Nephron progenitor cell (in vitro differentiated cells): ENCODE results near the gene EPS15.
A peak's percentile ranks its signal among the peaks of the same experiment; 100 is the strongest.

Experiments
- DNase-seq: peaks from one replicate; pipeline ENCODE4 v3.0.0; 2021
- H3K27ac Mint-ChIP-seq: 2 replicates; pipeline ENCODE4 v1.8.0; 2021; ENCODE audit warnings: mild to moderate bottlenecking, moderate library complexity, mixed read lengths
- H3K27me3 Mint-ChIP-seq: 2 replicates; pipeline ENCODE4 v1.8.0; 2021; ENCODE audit warnings: mild to moderate bottlenecking, low read depth, mixed read lengths; ENCODE audit not compliant: poor library complexity
- H3K36me3 Mint-ChIP-seq: 2 replicates; pipeline ENCODE4 v1.8.0; 2021; ENCODE audit warnings: low read depth, mixed read lengths
- H3K4me1 Mint-ChIP-seq: 2 replicates; pipeline ENCODE4 v1.8.0; 2021; ENCODE audit warnings: mixed read lengths
- H3K4me3 Mint-ChIP-seq: 2 replicates; pipeline ENCODE4 v1.8.0; 2021; ENCODE audit warnings: mild to moderate bottlenecking, moderate library complexity, mixed read lengths
- H3K9me3 Mint-ChIP-seq: 2 replicates; pipeline ENCODE4 v1.8.0; 2021; ENCODE audit warnings: mild to moderate bottlenecking, moderate library complexity, mixed read lengths
- CTCF ChIP-seq: fragments of 200-600 bp; sonication (generic); IDR thresholded peaks from 2 replicates; pipeline ENCODE4 v1.5.0; 2021; ENCODE audit warnings: antibody characterized with exemption

Gene EPS15

GRCh38 chr1:51346086-51346942, 172.8 kb downstream of the EPS15 start:
- Mint-ChIP-seq H3K27ac (no peak overlapping the region), H3K9me3 (no peaks in the 10 kb centered on the region), H3K27me3 (peaks cover 63% of the 10 kb centered on the region), H3K4me1 (no peaks in the 10 kb centered on the region), H3K36me3 (no peaks in the 10 kb centered on the region), H3K4me3 (no peak overlapping the region)
- TF ChIP-seq CTCF, result no peak
- DNase-seq, result no peak

DNA sequence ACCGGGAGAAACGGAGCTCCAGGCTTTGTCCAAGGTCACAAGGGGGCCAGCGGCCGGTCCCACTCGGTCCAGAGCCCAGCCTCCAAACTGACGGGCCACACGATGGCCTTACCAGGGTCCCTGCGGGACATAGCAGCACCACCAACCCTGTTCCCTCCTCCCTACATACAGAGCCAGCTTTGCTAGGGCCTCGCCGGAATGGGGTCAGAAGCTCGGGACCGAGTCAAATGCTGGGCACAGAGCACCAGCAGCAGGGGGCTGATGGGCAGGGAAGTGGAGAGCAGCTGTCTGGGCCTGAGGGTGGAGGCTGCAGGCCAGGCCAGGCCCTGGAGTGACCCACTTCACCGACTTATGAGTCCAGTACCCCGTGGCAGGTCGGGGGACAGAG, 173.8 kb downstream of the EPS15 start:
- H3K36me3 Mint-ChIP-seq, result no peaks in the 10 kb centered on the region
- H3K27ac Mint-ChIP-seq, result no peak overlapping the region
- H3K4me3 Mint-ChIP-seq, result no peak overlapping the region
- H3K4me1 Mint-ChIP-seq, result no peaks in the 10 kb centered on the region
- DNase-seq, result no peak
- TF ChIP-seq CTCF, result no peak
- H3K27me3 Mint-ChIP-seq, result peaks cover 65% of the 10 kb centered on the region
- no peaks in the 10 kb centered on the region for H3K9me3 Mint-ChIP-seq

DNA sequence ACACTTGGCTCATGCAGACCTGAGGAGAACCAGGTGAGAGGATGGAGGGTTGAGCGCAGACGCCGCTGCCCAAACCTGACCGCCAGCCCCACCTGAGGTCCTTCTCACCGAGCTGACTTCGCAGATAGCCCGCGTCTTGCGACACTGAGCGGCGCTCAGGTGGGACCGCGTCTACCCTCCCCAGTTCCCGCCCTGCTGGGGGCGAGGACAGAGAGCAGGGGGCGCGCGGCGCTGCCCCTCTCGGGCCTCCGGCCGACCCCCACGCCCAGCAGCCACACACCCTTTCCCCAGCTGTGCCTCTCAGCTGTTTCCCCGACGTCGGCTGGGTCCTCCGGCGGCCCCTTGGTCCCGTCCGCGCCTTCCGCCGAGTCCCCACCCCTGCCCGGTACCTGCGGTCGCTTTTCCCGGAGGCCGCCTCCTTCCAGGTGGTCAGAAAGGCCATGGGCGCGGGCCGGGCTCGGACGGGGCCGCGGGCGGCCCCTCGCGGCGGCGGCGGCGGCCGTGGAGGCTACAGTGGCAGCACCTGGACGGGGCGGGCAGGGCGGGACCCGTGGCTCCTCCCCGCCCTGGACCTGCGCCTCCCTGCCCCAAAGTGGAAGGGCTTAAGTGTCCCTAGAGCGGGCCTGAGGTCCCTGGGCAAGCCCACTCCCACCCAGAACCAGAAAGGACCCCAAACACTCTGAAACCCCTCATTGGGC, 174.3 kb downstream of the EPS15 start:
- Mint-ChIP-seq H3K36me3 (no peaks in the 10 kb centered on the region), H3K9me3 (no peaks in the 10 kb centered on the region), H3K4me1 (no peaks in the 10 kb centered on the region), H3K4me3 (no peak overlapping the region), H3K27me3 (peaks cover 65% of the 10 kb centered on the region), H3K27ac (no peak overlapping the region)
- no peak for TF ChIP-seq CTCF
- DNase-seq, result peak; percentile 54

DNA sequence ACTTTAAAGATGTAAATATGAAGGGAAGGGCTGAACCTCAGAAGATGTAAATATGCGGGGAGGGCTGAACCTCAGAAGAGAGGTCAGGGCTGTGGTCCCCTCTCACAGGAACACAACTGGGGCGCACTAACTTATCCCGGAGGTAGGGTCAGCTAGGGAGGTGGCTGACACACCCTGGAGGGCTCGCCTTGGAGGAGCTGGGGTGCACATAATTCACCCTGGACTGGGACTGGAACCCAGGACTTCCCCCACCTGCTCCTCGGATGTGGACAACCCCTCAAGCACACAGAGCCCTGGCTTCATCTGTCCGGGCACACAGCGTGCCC, 174.8 kb downstream of the EPS15 start:
- no peaks in the 10 kb centered on the region for H3K36me3 Mint-ChIP-seq
- no peak for TF ChIP-seq CTCF
- H3K9me3 Mint-ChIP-seq, result no peaks in the 10 kb centered on the region
- no peak overlapping the region for H3K27ac Mint-ChIP-seq
- no peak for DNase-seq
- peaks cover 3% of the 10 kb centered on the region for H3K4me1 Mint-ChIP-seq
- H3K4me3 Mint-ChIP-seq, result peak overlapping the region; percentile 61
- H3K27me3 Mint-ChIP-seq, result peaks cover 65% of the 10 kb centered on the region

- Mint-ChIP-seq H3K9me3 (no peaks in the 10 kb centered on the region), H3K4me3 (peak overlapping the region; percentile 61)
These were observed 175.4 kb downstream of the EPS15 start for GRCh38 chr1:51343624-51344023.

More at GRCh38 chr1:51343624-51344023, 175.4 kb downstream of the EPS15 start:
- DNase-seq, result no peak
- Mint-ChIP-seq H3K36me3 (no peaks in the 10 kb centered on the region), H3K27ac (no peak overlapping the region), H3K27me3 (peaks cover 65% of the 10 kb centered on the region), H3K4me1 (peaks cover 7% of the 10 kb centered on the region)
- TF ChIP-seq CTCF, result no peak
